ENCODE measurements around the gene CALML3.

- TF ChIP-seq GATA2 (IDR thresholded peaks at IDR 0.05; ENCODE audit: low read depth, low read length) (no peak), GATA3 (IDR thresholded peaks at IDR 0.05; ENCODE audit: low read depth, low read length) (no peak)
These were observed 24.9 kb downstream of the CALML3 start for GRCh38 chr10:5549462-5550249.

Measured in SH-SY5Y (cell line).